Measurements from ENCODE around the gene STK39.

DNA sequence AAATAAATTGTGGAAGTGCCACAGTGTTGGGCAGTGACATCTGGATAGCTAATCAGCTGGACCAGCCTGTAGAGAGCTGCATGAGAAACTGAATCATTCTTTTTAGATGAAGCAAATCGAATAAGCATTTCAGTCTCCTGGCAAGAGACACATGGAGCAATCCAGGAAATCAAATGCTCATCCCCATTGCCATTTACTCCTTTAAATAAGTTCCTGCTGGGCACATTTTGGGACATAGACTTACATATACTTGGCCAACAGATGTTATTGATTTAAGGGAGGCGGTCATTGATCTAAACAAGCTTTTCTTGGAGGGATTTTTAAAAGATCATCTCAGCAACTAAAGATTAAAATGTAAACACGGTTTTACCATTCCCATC, 307.1 kb downstream of the STK39 start:
- TF ChIP-seq, protein P1, sequence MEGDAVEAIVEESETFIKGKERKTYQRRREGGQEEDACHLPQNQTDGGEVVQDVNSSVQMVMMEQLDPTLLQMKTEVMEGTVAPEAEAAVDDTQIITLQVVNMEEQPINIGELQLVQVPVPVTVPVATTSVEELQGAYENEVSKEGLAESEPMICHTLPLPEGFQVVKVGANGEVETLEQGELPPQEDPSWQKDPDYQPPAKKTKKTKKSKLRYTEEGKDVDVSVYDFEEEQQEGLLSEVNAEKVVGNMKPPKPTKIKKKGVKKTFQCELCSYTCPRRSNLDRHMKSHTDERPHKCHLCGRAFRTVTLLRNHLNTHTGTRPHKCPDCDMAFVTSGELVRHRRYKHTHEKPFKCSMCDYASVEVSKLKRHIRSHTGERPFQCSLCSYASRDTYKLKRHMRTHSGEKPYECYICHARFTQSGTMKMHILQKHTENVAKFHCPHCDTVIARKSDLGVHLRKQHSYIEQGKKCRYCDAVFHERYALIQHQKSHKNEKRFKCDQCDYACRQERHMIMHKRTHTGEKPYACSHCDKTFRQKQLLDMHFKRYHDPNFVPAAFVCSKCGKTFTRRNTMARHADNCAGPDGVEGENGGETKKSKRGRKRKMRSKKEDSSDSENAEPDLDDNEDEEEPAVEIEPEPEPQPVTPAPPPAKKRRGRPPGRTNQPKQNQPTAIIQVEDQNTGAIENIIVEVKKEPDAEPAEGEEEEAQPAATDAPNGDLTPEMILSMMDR (IDR thresholded peaks at IDR 0.05) = no peak
- no peak for TF ChIP-seq POLR2A (IDR thresholded peaks at IDR 0.05)

All from right lobe of liver (tissue), 4 donors.